H7 (cell line): ENCODE results near the gene EHBP1. TPM values are rescaled to one million over a fixed set of nuclear protein-coding genes. Genes with fewer than 3 reads are reported as not detected.
"Not testable (repeated sequence)": the region's sequence is repeated elsewhere in the genome, so short reads cannot be mapped to it uniquely, and the experiment has no call there.

Source experiments
- DNase-seq: peaks from one replicate; pipeline ENCODE4 v3.0.0; 2012
- H3K27me3 ChIP-seq: 2 replicates; pipeline ENCODE4 v1.6.0; 2011; ENCODE audit warnings: mild to moderate bottlenecking, low read length; ENCODE audit not compliant: control insufficient read depth, insufficient read depth
- H3K36me3 ChIP-seq: replicated peaks from 2 replicates; pipeline ENCODE4 v1.5.1; 2011; ENCODE audit warnings: low read length; ENCODE audit not compliant: control insufficient read depth, insufficient read depth
- H3K4me3 ChIP-seq: 2 replicates; pipeline ENCODE4 v1.5.1; 2011; ENCODE audit warnings: low read depth, mild to moderate bottlenecking, control low read depth, low read length, moderate library complexity; ENCODE audit not compliant: insufficient read depth
- total RNA-seq: library from RNA; depleted of rRNA; stranded (reverse); fragments of >200 nt; shearing (Covaris generic); gene quantifications from 2 replicates; pipeline ENCODE4 v1.2.3, GENCODE V29; 2014

EHBP1 gene
- total RNA-seq, 1 experiment from 2014 or later, result 13.0 TPM

DNA sequence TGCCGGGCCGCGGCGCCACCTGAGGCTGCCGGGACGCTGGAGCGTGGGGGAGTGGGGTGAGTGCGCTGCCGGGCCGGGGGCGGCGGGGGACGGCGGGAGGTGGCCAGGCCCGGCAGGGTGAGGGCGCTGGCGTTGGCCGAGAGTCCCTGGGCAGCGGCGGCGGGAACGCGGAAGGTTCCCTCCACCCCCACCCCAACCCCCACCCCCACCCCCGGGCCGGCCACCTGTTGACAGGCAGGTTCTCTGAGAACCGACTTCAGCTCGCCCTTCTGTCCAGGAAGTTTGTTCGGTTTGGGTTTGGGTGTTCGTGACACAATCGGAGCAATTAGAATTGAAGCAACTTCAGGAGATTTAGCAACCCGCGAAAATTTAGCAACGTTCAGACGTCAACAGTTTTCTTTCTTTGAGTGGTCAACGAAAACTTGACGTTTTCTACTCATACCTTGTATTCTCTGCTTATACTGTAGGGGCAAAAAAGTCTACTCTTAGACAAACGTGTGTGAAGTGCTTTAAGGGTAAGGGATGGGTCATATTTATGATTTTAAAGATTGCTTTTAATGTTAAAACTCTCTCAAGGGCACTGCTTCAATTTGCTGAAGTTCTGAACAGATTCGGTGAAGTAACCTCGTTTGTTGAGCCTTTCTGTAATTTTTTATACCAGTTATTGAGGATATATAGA, 354.4 kb downstream of the EHBP1 start:
- H3K36me3 ChIP-seq, result no peaks in the 10 kb centered on the region
- H3K27me3 ChIP-seq, result peaks cover 87% of the 10 kb centered on the region
- DNase-seq, result peak; percentile 71
- peak overlapping the region; percentile 21; the same call in 1 of the 2 replicates for H3K4me3 ChIP-seq

DNA sequence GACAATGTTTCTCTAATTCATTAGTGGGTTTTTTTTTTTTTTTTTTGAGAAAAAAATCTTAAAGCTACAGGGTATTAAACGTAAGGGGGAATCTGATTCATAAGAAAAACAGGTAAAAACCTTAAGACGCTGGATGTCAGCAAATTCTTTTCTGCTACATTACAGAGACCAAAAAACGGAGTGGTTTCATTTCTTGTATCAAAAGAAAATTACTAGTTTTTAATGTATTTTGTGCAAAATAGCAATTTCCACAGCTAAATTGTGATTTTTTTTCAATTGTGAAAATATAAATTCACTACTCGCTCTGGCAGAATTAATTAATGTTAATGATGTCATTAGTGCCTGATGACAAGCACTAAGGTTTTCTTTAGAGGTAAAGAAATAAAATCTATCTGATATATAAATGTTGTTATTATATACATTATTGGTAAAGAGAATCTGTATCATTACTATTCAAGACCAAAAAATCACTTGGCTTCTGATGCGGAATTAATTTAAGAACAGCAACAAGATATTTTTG, 355.0 kb downstream of the EHBP1 start:
- no peak for DNase-seq
- H3K4me3 ChIP-seq, result no peak overlapping the region
- no peaks in the 10 kb centered on the region for H3K36me3 ChIP-seq
- peaks cover 81% of the 10 kb centered on the region for H3K27me3 ChIP-seq

DNA sequence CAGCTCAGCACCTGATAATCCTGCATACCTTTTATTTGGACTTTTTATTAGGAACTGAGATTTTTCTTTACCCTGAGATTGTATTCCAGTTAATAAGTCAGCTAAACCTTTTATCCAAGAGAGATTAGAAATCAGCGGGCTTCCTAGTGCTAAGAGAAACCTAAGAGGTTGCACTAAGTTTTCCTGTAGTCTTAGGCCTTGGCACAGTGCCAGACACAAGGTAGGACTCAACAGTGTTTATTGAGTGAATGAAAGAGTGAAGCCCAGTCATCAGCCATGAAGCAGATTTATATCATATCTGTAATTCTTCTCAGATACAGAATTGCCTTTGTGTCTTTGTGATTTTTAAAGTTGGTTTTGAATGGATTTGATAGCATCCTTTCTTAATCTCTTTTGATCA, 358.7 kb downstream of the EHBP1 start:
- DNase-seq, result no peak
- H3K4me3 ChIP-seq, result no peak overlapping the region
- H3K27me3 ChIP-seq, result peaks cover 44% of the 10 kb centered on the region
- H3K36me3 ChIP-seq, result no peaks in the 10 kb centered on the region

DNA sequence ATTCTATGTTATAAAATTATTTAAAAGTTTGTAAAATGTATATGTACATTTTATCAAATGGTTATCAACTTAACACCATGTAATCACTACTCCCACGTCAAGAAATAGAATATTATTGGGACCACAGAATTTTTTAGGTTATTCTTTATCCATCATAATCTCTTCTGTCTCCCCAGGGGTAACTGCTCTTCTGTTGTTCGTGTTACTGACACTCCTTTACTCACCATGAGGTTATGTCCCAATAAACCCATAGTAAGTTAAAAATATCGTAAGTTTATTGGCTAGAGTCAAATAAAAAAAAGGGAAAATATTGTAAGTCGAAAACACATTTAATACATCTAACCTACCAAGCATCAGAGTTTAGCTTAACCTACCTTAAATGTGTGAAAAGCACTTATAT, 359.1 kb downstream of the EHBP1 start:
- Histone ChIP-seq H3K27me3 (peaks cover 40% of the 10 kb centered on the region), H3K4me3 (no peak overlapping the region), H3K36me3 (no peaks in the 10 kb centered on the region)
- no peak for DNase-seq

DNA sequence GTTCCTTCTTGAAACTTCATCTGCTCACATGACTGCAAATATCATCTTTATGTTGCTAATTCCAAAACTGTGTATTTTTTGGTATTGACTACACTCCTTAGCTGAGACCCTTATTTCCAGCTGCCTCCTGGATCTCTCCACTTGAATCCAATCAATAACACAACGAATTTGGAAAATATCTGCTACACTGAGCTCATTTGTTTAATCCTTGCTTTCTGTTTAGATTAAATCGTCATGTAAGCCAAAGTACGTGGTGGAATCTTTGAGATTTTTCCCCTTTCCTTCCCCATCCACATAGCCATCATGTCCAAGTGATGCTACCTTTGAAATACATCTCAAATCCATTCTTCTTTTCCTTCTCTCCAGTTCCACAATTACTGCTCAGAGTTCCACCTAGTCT, 360.8 kb downstream of the EHBP1 start:
- no peak for DNase-seq
- no peaks in the 10 kb centered on the region for H3K36me3 ChIP-seq
- peaks cover 24% of the 10 kb centered on the region for H3K27me3 ChIP-seq
- H3K4me3 ChIP-seq, result no peak overlapping the region

DNA sequence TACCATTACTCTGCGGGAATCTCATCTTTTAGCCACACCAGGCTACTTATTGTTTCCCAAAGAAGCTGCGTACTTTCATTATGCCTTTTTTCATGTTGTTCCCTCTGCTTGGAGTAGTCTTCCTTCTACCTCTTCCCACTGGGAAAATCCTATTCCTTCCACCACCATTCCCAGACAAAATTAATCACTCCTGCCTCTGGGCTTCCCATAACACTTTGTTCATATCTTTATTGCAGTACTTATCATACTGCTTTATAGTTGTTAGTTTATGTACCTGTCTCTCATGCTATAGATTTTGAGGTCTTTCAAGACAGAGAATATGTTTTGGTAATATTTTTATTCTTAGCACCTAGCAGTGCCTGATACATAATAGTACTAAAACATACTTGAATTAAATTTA, 361.3 kb downstream of the EHBP1 start:
- H3K4me3 ChIP-seq, result no peak overlapping the region
- H3K27me3 ChIP-seq, result peaks cover 18% of the 10 kb centered on the region
- DNase-seq, result no peak
- no peaks in the 10 kb centered on the region for H3K36me3 ChIP-seq

DNA sequence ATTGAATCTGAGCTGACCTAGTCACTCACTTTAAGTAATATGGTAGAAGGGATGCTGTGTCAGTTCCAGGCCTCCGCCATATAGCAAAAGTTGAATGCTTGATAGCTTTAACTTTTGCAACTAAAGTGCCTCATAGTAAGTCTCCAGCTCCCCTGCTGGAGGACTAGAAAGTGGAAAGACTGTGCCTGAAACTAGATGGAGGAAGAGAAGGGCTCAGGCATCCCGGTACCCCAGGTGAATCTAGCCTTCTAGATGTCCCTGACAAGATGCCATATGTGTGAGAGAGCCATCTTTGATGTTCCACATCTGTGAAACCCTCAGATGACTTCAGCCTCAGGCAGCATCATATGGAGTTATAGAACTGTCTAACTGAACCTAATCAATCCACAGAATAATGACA, 366.2 kb downstream of the EHBP1 start:
- H3K36me3 ChIP-seq, result no peaks in the 10 kb centered on the region
- no peaks in the 10 kb centered on the region; the same call in 1 of the 2 replicates for H3K27me3 ChIP-seq
- no peak overlapping the region for H3K4me3 ChIP-seq
- no peak for DNase-seq

DNA sequence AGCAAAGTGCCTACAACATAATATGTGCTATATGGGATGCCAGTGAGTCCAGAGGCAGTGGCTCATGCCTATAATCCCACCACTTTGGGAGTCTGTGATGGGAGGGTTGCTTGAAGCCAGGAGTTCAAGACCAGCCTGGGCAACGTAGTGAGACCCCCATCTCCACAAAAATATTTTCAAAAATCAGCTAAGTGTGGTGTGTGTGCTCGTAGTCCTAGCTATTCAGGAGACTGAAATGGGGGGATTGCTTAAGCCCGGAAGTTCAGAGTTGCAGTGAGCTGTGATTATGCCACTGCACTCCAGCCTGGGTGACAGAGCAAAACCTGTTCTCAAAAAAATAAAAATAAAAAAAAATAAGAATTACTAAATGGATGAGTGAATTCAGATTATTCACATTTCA, 368.5 kb downstream of the EHBP1 start:
- no peak for DNase-seq
- Histone ChIP-seq H3K4me3 (no peak overlapping the region), H3K36me3 (no peaks in the 10 kb centered on the region), H3K27me3 (no peaks in the 10 kb centered on the region)

DNA sequence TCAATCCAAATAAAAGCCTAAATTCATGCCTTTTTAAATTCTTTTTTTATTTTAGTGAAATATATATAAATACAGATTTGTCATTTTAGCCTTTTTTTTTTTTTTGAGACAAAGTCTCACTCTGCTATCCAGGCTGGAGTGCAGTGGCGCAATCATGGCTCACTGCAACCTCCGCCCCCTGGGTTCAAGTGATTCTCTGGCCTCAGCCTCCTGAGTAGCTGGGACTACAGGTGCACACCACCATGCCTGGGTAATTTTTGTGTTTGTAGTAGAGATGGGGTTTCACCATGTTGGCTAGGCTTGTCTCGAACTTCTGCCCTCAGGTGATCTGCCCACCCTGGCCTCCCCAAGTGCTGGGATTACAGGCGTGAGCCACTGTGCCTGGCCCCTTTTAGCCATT, 368.9 kb downstream of the EHBP1 start:
- not testable (repeated sequence) for H3K4me3 ChIP-seq, H3K36me3 ChIP-seq, DNase-seq, H3K27me3 ChIP-seq

DNA sequence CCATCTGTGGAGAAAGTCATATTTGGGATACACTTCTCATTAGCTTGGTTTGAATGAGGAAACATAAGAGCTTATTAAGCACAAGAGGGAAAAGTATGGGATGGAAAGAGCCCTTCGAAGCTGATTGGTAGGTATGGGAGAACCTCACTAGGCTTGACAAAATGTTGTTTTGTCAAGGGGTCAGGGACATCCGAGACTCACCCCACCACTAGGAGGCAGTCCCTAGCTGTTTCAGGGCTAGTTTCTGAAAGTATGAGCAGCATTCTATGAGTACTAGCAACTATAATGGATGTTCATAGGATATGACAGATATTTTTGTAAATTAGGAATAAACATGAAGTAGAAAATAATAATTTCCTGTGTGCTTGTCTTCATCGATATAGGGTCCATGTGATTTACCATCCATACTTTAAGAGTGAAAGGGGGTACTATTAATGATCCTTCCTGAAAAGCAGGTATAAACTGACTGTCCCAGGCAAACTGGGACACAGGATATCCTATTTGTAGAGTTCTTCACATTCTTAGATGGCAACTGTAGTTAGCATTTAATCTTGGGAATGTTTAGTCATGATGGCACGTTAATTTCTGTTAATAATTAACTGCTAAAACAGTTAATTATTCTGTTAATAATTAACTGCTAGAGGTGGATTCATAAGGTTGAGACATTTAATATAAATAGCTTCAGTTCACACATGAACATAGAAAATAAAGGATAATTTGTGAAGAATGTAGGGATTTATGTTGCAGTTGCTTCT, 373.5 kb downstream of the EHBP1 start:
- Histone ChIP-seq H3K4me3 (no peak overlapping the region), H3K27me3 (no peaks in the 10 kb centered on the region), H3K36me3 (no peaks in the 10 kb centered on the region)
- peak; percentile 66 for DNase-seq

DNA sequence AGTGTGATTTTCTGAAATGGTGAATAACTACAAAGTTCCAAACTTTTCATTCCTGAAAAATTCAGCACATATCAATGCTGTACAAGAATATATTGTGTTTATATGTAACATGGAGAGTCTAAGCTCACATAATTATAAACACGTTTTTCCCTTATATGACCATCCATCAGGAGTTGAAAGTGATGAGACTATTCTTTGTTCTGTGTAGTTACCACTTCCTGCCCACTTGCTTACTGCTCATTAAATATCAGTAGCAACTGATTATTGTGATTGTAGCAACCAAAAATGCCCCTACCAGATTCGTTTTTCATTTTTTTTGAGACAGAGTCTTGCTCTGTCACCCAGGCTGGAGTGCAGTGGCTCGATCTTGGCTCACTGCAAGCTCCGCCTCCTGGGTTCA, 375.9 kb downstream of the EHBP1 start:
- Histone ChIP-seq H3K27me3 (no peaks in the 10 kb centered on the region), H3K4me3 (no peak overlapping the region), H3K36me3 (no peaks in the 10 kb centered on the region)
- no peak for DNase-seq

DNA sequence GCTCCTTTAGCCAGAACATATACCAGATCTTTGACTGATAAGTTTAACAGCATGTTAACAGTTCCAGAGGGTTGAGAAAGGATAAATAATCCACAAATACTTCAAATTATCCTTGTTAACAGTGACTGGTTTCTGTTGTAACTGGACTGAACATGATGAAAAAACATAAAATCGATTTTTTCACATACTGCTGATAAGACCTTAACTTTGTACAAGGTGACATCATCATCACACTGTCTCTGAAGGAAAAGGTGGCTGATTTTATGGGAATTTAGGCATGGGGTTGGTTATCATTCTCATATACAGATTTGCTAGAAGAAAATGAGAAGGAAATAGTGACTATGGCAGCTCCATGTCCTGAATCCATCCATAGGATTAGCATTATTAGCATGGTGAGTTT, 381.2 kb downstream of the EHBP1 start:
- H3K4me3 ChIP-seq, result no peak overlapping the region
- no peaks in the 10 kb centered on the region for H3K36me3 ChIP-seq
- no peaks in the 10 kb centered on the region for H3K27me3 ChIP-seq
- DNase-seq, result no peak

DNA sequence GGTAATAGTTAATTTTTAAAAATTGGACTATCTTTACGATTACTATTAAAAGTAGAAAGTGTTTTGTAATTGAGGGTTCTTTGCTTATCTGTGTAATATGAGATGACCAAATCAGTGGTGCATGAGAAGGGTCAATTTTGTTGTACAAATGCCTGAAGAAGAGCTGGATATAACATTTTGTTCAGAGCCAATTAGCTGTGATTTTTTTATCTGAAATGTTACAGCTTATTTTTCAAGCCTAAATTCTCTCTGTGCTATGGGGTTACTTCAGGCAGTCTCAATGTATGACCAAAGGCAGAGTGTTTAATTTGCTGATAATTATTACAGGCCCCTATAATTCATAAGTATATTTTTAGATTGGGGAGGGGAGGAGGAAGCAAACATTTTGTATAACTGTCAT, 386.9 kb downstream of the EHBP1 start:
- no peak for DNase-seq
- Histone ChIP-seq H3K27me3 (no peaks in the 10 kb centered on the region), H3K36me3 (no peaks in the 10 kb centered on the region), H3K4me3 (no peak overlapping the region)

DNA sequence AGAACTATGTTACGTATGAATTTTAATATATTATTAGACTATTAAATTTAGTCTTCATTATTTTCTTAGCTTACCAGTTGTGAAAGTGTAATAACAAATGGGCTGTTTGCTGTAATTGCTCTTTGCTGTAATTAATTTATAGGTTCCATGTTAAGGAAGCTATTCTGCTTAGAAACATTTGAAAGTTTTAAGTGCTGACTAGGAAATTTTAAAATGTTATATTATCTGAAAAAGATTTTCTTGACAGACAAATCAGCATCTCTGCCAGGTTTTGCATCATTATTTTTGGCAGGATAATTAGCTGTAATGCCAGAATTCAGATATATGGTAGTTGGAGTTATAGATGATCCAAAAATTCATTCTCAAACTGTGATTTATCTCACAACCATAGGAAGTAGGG, 387.3 kb downstream of the EHBP1 start:
- Histone ChIP-seq H3K27me3 (no peaks in the 10 kb centered on the region), H3K4me3 (no peak overlapping the region), H3K36me3 (no peaks in the 10 kb centered on the region)
- no peak for DNase-seq

DNA sequence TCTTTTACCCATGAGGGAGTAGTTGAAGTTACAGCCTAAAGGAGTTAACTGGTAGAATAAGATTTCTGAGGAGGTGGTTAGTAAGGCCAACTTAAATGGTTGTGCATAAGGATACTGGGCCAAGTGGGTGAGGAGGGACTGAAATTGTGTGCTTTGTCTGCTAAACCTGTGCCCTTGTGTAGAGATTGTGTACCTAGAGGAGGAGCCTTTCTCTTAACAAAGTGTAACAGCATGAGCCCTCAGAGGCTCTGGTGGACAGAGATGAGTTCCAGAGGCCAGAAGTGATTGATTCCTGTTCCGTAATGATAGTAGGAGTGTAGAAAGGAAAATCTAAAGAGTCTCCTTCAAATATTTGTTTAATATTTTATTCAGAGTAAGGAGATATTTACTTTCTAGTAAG, 388.0 kb downstream of the EHBP1 start:
- DNase-seq, result peak; percentile 5
- no peaks in the 10 kb centered on the region for H3K27me3 ChIP-seq
- H3K4me3 ChIP-seq, result no peak overlapping the region
- no peaks in the 10 kb centered on the region for H3K36me3 ChIP-seq
